GM12892 (cell line): ENCODE results near the gene ACAP1.
"Not testable (repeated sequence)": the region's sequence is repeated elsewhere in the genome, so short reads cannot be mapped to it uniquely, and the experiment has no call there.

Source experiments
- DNase-seq: peaks from one replicate; pipeline ENCODE4 v3.0.0; 2011; ENCODE audit not compliant: insufficient read length
- FAIRE-seq: peaks from 2 replicates; lab custom pipeline; 2011; peaks lifted over from hg19 to GRCh38; lab: Jason Lieb, UNC
- POLR2A ChIP-seq: IDR thresholded peaks from 2 replicates; pipeline ENCODE4 v1.6.1; 2011; ENCODE audit warnings: low read depth, low read length, control low read depth
- POLR2AphosphoS5 ChIP-seq: IDR thresholded peaks from 2 replicates; pipeline ENCODE4 v1.6.1; 2011; ENCODE audit warnings: low read depth, low read length, control low read depth
- TAF1 ChIP-seq: IDR thresholded peaks from 2 replicates; pipeline ENCODE4 v1.6.1; 2011; ENCODE audit warnings: low read depth, mild to moderate bottlenecking, control low read depth, low read length, borderline replicate concordance

The ACAP1 gene

GRCh38 chr17:7367083-7367482, 30.8 kb downstream of the ACAP1 start:
- DNase-seq = no peak
- TF ChIP-seq POLR2A (no peak), POLR2AphosphoS5 (no peak)
- FAIRE-seq = no peak

GRCh38 chr17:7367918-7368598, 31.7 kb downstream of the ACAP1 start:
- no peak for DNase-seq
- no peak for TF ChIP-seq POLR2AphosphoS5
- TF ChIP-seq TAF1 = no peak
- no peak for TF ChIP-seq POLR2A
- no peak for FAIRE-seq

GRCh38 chr17:7368599-7368994, 32.3 kb downstream of the ACAP1 start:
- not testable (repeated sequence) for DNase-seq, FAIRE-seq

- TF ChIP-seq TAF1 (no peak), POLR2A (no peak), POLR2AphosphoS5 (no peak)
- no peak for FAIRE-seq
- no peak for DNase-seq
Observed at GRCh38 chr17:7369825-7370224, 33.5 kb downstream of the ACAP1 start.

GRCh38 chr17:7370853-7371252, 34.5 kb downstream of the ACAP1 start:
- TF ChIP-seq POLR2AphosphoS5 = no peak
- TF ChIP-seq POLR2A = no peak
- TF ChIP-seq TAF1 = no peak
- no peak for FAIRE-seq
- no peak for DNase-seq

GRCh38 chr17:7374353-7374752, 38.0 kb downstream of the ACAP1 start:
- DNase-seq (no peak), FAIRE-seq (no peak)
- no peak for TF ChIP-seq POLR2A
- no peak for TF ChIP-seq TAF1
- no peak for TF ChIP-seq POLR2AphosphoS5

- no peak for DNase-seq
- no peak for FAIRE-seq
- TF ChIP-seq POLR2A (no peak), TAF1 (no peak), POLR2AphosphoS5 (no peak)
Observed at GRCh38 chr17:7379134-7379533, 42.8 kb downstream of the ACAP1 start.

- FAIRE-seq (no peak), DNase-seq (no peak)
- no peak for TF ChIP-seq POLR2A
- no peak for TF ChIP-seq POLR2AphosphoS5
- no peak for TF ChIP-seq TAF1
Observed at GRCh38 chr17:7380321-7380720, 44.0 kb downstream of the ACAP1 start.

GRCh38 chr17:7380855-7381683, 44.7 kb downstream of the ACAP1 start, which contains the start of gene TNK1:
TSS of gene TNK1 (plus strand) at chr17:7381089. CDS start at chr17:7382927, 1,838 bp downstream.
- FAIRE-seq (no peak), DNase-seq (no peak)
- TF ChIP-seq POLR2AphosphoS5 = no peak
- no peak for TF ChIP-seq TAF1
- no peak for TF ChIP-seq POLR2A

GRCh38 chr17:7382901-7383300, 46.6 kb downstream of the ACAP1 start:
- TF ChIP-seq TAF1 (no peak), POLR2AphosphoS5 (no peak), POLR2A (no peak)
- FAIRE-seq (no peak), DNase-seq (no peak)

- DNase-seq (no peak), FAIRE-seq (no peak)
Observed at GRCh38 chr17:7383371-7383741, 47.0 kb downstream of the ACAP1 start.

More at GRCh38 chr17:7383371-7383741, 47.0 kb downstream of the ACAP1 start:
- TF ChIP-seq POLR2AphosphoS5 = no peak
- TF ChIP-seq POLR2A = no peak
- no peak for TF ChIP-seq TAF1
